ENCODE measurements around the gene SEPHS1.
"Not testable (repeated sequence)": the region's sequence is repeated elsewhere in the genome, so short reads cannot be mapped to it uniquely, and the experiment has no call there.

SEPHS1 gene

GRCh38 chr10:13327534-13327933 is 20.6 kb downstream of the SEPHS1 start:
- DNase-seq = no peak

GRCh38 chr10:13322615-13323148 is 25.4 kb downstream of the SEPHS1 start:
- DNase-seq = no peak

GRCh38 chr10:13321576-13321975 is 26.5 kb downstream of the SEPHS1 start:
- DNase-seq = no peak

- DNase-seq = no peak
These were observed 28.9 kb downstream of the SEPHS1 start for GRCh38 chr10:13319166-13319565.

GRCh38 chr10:13317474-13317873 is 30.6 kb downstream of the SEPHS1 start:
- DNase-seq = no peak

- no peak for DNase-seq
These were observed 31.3 kb downstream of the SEPHS1 start for GRCh38 chr10:13316635-13317311.

GRCh38 chr10:13315361-13315760 is 32.7 kb downstream of the SEPHS1 start:
- DNase-seq = no peak

- no peak for DNase-seq
These were observed 36.9 kb downstream of the SEPHS1 start for GRCh38 chr10:13311177-13311575.

- DNase-seq = no peak
These were observed 37.4 kb downstream of the SEPHS1 start for GRCh38 chr10:13310518-13311176.

GRCh38 chr10:13309792-13310191 is 38.3 kb downstream of the SEPHS1 start:
- no peak for DNase-seq

- no peak for DNase-seq
These were observed 40.0 kb downstream of the SEPHS1 start for GRCh38 chr10:13308096-13308495.

- DNase-seq = no peak
These were observed 42.0 kb downstream of the SEPHS1 start for GRCh38 chr10:13306103-13306502.

GRCh38 chr10:13302821-13303555 is 45.1 kb downstream of the SEPHS1 start:
- no peak for DNase-seq

GRCh38 chr10:13299437-13300287 is 48.4 kb downstream of the SEPHS1 start, which contains the start of gene PHYH:
PHYH (minus strand) TSS chr10:13300064; CDS start chr10:13300042, 22 bp downstream.
- DNase-seq = peak; percentile 37

GRCh38 chr10:13298748-13299436 is 49.2 kb downstream of the SEPHS1 start:
- DNase-seq = no peak

GRCh38 chr10:13296476-13296875 is 51.6 kb downstream of the SEPHS1 start:
- no peak for DNase-seq

- no peak for DNase-seq
These were observed 53.3 kb downstream of the SEPHS1 start for GRCh38 chr10:13294784-13295183.

- DNase-seq = no peak
These were observed 56.0 kb downstream of the SEPHS1 start for GRCh38 chr10:13291821-13292773.

GRCh38 chr10:13291061-13291460 is 57.0 kb downstream of the SEPHS1 start:
- DNase-seq = no peak

GRCh38 chr10:13284050-13284449 is 64.0 kb downstream of the SEPHS1 start:
- no peak for DNase-seq

- DNase-seq = not testable (repeated sequence)
These were observed 65.7 kb downstream of the SEPHS1 start for GRCh38 chr10:13282348-13282747.
